B cell (primary cell): ENCODE measurements around the gene APLF. TPM values are rescaled to one million over a fixed set of nuclear protein-coding genes. Genes with fewer than 3 reads are reported as not detected.

Source experiments
- ATAC-seq: fragments of 200-7000 bp; cut with Tn5 transposase; one replicate; pipeline ENCODE4 v1.10.0; 2021; ENCODE audit warnings: low read depth, mild to moderate bottlenecking, moderate number of reproducible peaks, moderate library complexity
- CTCF ChIA-PET: fragments of 350-600 bp; sonication (Branson Sonifier 250); formaldehyde crosslinking; loops from one replicate; lab custom pipeline; 2021; ENCODE audit warnings: antibody characterized with exemption, inconsistent platforms; lab: Charles Lee
- POLR2A ChIA-PET: fragments of 350-600 bp; sonication (Branson Sonifier 250); formaldehyde crosslinking; loops from one replicate; lab custom pipeline; 2021; ENCODE audit warnings: antibody characterized with exemption; lab: Charles Lee
- DNase-seq: peaks from one replicate; pipeline ENCODE4 v3.0.0; 2013
- H2AFZ ChIP-seq: 2 replicates; pipeline ENCODE4 v1.6.1; 2012; ENCODE audit warnings: mild to moderate bottlenecking, low read depth, low read length; ENCODE audit not compliant: insufficient read depth, poor library complexity, severe bottlenecking
- H3K27ac ChIP-seq, 2 donors: 1 replicate in 1 of 2; 2 replicates in 1 of 2; pipeline ENCODE4 v1.5.1; 2012 to 2013; ENCODE audit warnings: low read length in 2 of 2, mild to moderate bottlenecking in 2 of 2, moderate library complexity in 1 of 2
- H3K27me3 ChIP-seq, 4 experiments: fragments of 200-600 bp in 1 of 4; sonication (generic) in 1 of 4; replicated peaks in 1 of 4; 1 replicate in 2 of 4; 2 replicates in 2 of 4; pipeline versions ENCODE4 v1.6.1 to v1.7.0; 2013 to 2016; ENCODE audit warnings: low read length in 3 of 4, mild to moderate bottlenecking in 2 of 4, mixed read lengths in 1 of 4, moderate library complexity in 1 of 4; ENCODE audit not compliant: insufficient read depth in 4 of 4, control insufficient read depth in 3 of 4; ENCODE audit errors: control extremely low read depth in 1 of 4
- H3K36me3 ChIP-seq, 2 experiments: replicated peaks in 1 of 2; 1 replicate in 1 of 2; 2 replicates in 1 of 2; pipeline versions ENCODE4 v1.6.1 to v1.7.1; 2013; ENCODE audit warnings: low read length in 1 of 2; ENCODE audit not compliant: insufficient read depth in 2 of 2, control insufficient read depth in 1 of 2; ENCODE audit errors: control extremely low read depth in 1 of 2, extremely low read depth in 1 of 2
- H3K4me1 ChIP-seq, 2 donors: fragments of 200-600 bp in 1 of 2; sonication (generic) in 1 of 2; 1 replicate in 1 of 2; 2 replicates in 1 of 2; pipeline versions ENCODE4 v1.5.1 to v1.6.1; 2013 to 2017; ENCODE audit warnings: low read length in 2 of 2; ENCODE audit not compliant: control insufficient read depth in 2 of 2, insufficient read depth in 2 of 2
- H3K4me2 ChIP-seq: replicated peaks from 2 replicates; pipeline ENCODE3; 2012; ENCODE audit warnings: mild to moderate bottlenecking, low read depth, low read length; ENCODE audit not compliant: poor library complexity, severe bottlenecking
- H3K4me3 ChIP-seq, 5 experiments: fragments of 200-600 bp in 1 of 5; sonication (generic) in 1 of 5; 1 replicate in 3 of 5; 2 replicates in 2 of 5; pipeline versions ENCODE4 v1.5.1 to v1.7.0; 2011 to 2016; ENCODE audit warnings: low read length in 4 of 5, mild to moderate bottlenecking in 4 of 5, low read depth in 2 of 5, control low read depth in 1 of 5, moderate library complexity in 1 of 5; ENCODE audit not compliant: insufficient read depth in 1 of 5; ENCODE audit errors: control extremely low read depth in 1 of 5, extremely low read depth in 1 of 5
- H3K79me2 ChIP-seq: fragments of 200-600 bp; sonication (generic); one replicate; pipeline ENCODE4 v1.6.0; 2016; ENCODE audit warnings: low read length; ENCODE audit not compliant: control insufficient read depth, insufficient read depth
- H3K9ac ChIP-seq: fragments of 200-600 bp; sonication (generic); 2 replicates; pipeline ENCODE4 v1.6.1; 2017; ENCODE audit warnings: mild to moderate bottlenecking, low read length, moderate library complexity
- H3K9me3 ChIP-seq, 3 donors: one replicate each; pipeline versions ENCODE4 v1.6.1 to v1.7.1; 2013; ENCODE audit warnings: low read length in 2 of 3; ENCODE audit not compliant: control insufficient read depth in 2 of 3, insufficient read depth in 1 of 3; ENCODE audit errors: control extremely low read depth in 1 of 3
- H4K20me1 ChIP-seq: 2 replicates; pipeline ENCODE4 v1.6.0; 2012; ENCODE audit warnings: mild to moderate bottlenecking, low read length; ENCODE audit not compliant: insufficient read depth, control insufficient read depth, poor library complexity, severe bottlenecking
- H3K27ac Mint-ChIP-seq: one replicate; pipeline ENCODE4 v1.8.0; 2021; ENCODE audit warnings: mixed read lengths
- H3K27me3 Mint-ChIP-seq: one replicate; pipeline ENCODE4 v1.8.0; 2021; ENCODE audit warnings: mixed read lengths
- H3K4me1 Mint-ChIP-seq: one replicate; pipeline ENCODE4 v1.8.0; 2021; ENCODE audit warnings: mixed read lengths
- H3K4me3 Mint-ChIP-seq: one replicate; pipeline ENCODE4 v1.8.0; 2021; ENCODE audit warnings: mixed read lengths
- H3K9me3 Mint-ChIP-seq: one replicate; pipeline ENCODE4 v1.8.0; 2022; ENCODE audit warnings: mixed read lengths; ENCODE audit not compliant: insufficient read depth
- EZH2 ChIP-seq: IDR thresholded peaks from 2 replicates; pipeline ENCODE4 v1.6.1; 2012; ENCODE audit warnings: borderline replicate concordance, low read depth, mild to moderate bottlenecking, moderate library complexity, low read length; ENCODE audit not compliant: insufficient read depth, poor library complexity, severe bottlenecking
- WGBS: methylation state at CpG from one replicate; pipeline ENCODE4 v1.1.5; 2013; ENCODE audit warnings: missing lambda C conversion rate; ENCODE audit not compliant: insufficient coverage; 5-methylcytosine and 5-hydroxymethylcytosine counted together
- intact Hi-C: fragments of 100-400 bp; cut with micrococcal nuclease; formaldehyde crosslinking; loops from one replicate; pipeline ENCODE4 v1.10.0; 2022
- polyA plus RNA-seq: library from polyadenylated mRNA; depleted of rRNA; stranded (reverse); fragments of >200 nt; gene quantifications from 2 replicates; pipeline ENCODE4 v1.2.3, GENCODE V29; 2012
- total RNA-seq, 2 donors: library from RNA; stranded (reverse); fragments of 120-200 nt in 1 of 2; gene quantifications; 1 replicate in 1 of 2; 2 replicates in 1 of 2; pipeline versions ENCODE4 v1.2.3 to v1.2.4, GENCODE V29; 2013 to 2022
- TF ChIP-seq, protein P1 (sequence below): fragments of 200-600 bp; IDR thresholded peaks from one replicate; pipeline ENCODE4 v1.8.0; 2022; ENCODE audit warnings: antibody characterized with exemption, mild to moderate bottlenecking

Gene APLF
- total and polyA plus RNA-seq, 2 donors (not counting 1 experiment from before 2014, with no cell fraction given): 1.3 to 6.3 TPM

- H3K27me3 ChIP-seq: no peaks in the 10 kb centered on the region
- Mint-ChIP-seq H3K9me3 (peaks cover 5% of the 10 kb centered on the region), H3K4me3 (no peak overlapping the region), H3K27me3 (no peaks in the 10 kb centered on the region), H3K4me1 (peaks cover 52% of the 10 kb centered on the region), H3K27ac (no peak overlapping the region)
- intact Hi-C loops: no loop called here
- no peak overlapping the region for H3K9ac ChIP-seq
- no peak overlapping the region for H2AFZ ChIP-seq
- no peak overlapping the region for H3K4me3 ChIP-seq
- H4K20me1 ChIP-seq: no peaks in the 10 kb centered on the region
- no peak for TF ChIP-seq EZH2
- TF ChIP-seq, protein P1, sequence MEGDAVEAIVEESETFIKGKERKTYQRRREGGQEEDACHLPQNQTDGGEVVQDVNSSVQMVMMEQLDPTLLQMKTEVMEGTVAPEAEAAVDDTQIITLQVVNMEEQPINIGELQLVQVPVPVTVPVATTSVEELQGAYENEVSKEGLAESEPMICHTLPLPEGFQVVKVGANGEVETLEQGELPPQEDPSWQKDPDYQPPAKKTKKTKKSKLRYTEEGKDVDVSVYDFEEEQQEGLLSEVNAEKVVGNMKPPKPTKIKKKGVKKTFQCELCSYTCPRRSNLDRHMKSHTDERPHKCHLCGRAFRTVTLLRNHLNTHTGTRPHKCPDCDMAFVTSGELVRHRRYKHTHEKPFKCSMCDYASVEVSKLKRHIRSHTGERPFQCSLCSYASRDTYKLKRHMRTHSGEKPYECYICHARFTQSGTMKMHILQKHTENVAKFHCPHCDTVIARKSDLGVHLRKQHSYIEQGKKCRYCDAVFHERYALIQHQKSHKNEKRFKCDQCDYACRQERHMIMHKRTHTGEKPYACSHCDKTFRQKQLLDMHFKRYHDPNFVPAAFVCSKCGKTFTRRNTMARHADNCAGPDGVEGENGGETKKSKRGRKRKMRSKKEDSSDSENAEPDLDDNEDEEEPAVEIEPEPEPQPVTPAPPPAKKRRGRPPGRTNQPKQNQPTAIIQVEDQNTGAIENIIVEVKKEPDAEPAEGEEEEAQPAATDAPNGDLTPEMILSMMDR: no peak
- CTCF ChIA-PET: interaction anchor here (0.7 kb wide), 1 partner anchor 8 kb away, joined by 5 read pairs; no protein-coding TSS in a partner anchor
- peaks cover 19 to 38% of the 10 kb centered on the region in 2 donors for H3K4me1 ChIP-seq
- ATAC-seq (no peak), DNase-seq (no peak)
- peaks cover 0 to 19% (median 2%) of the 10 kb centered on the region in 3 donors for H3K9me3 ChIP-seq
- H3K79me2 ChIP-seq: no peaks in the 10 kb centered on the region
- H3K4me2 ChIP-seq: no peak overlapping the region
- POLR2A ChIA-PET: no interaction called here
- 84% methylated on average over 14 of the region's 14 CpGs for WGBS
- no peak overlapping the region for H3K27ac ChIP-seq
- no peaks in the 10 kb centered on the region for H3K36me3 ChIP-seq
Observed at GRCh38 chr2:68432696-68433658, 34.4 kb upstream of the APLF start.

GRCh38 chr2:68434981-68435380, 32.4 kb upstream of the APLF start:
- no peak overlapping the region for H3K4me3 Mint-ChIP-seq
- intact Hi-C loops: no loop called here

More at GRCh38 chr2:68434981-68435380, 32.4 kb upstream of the APLF start:
- peaks cover 0 to 19% (median 2%) of the 10 kb centered on the region in 3 donors for H3K9me3 ChIP-seq
- H3K4me1 ChIP-seq: peaks cover 18 to 41% of the 10 kb centered on the region in 2 donors
- DNase-seq: no peak
- H4K20me1 ChIP-seq: no peaks in the 10 kb centered on the region
- no peaks in the 10 kb centered on the region for H3K27me3 ChIP-seq
- ChIA-PET POLR2A (no interaction called here), CTCF (interaction anchor here (0.6 kb wide), 1 partner anchor 1215 kb away, joined by 5 read pairs; no protein-coding TSS in a partner anchor)
- Mint-ChIP-seq H3K27me3 (no peaks in the 10 kb centered on the region), H3K9me3 (peaks cover 5% of the 10 kb centered on the region), H3K27ac (peak overlapping the region; percentile 3), H3K4me1 (peaks cover 50% of the 10 kb centered on the region)
- H2AFZ ChIP-seq: peak overlapping the region; percentile 17
- H3K27ac ChIP-seq: no peak overlapping the region
- H3K36me3 ChIP-seq: no peaks in the 10 kb centered on the region
- ATAC-seq: no peak
- H3K9ac ChIP-seq: no peak overlapping the region
- H3K79me2 ChIP-seq: peaks cover 2% of the 10 kb centered on the region
- H3K4me3 ChIP-seq: no peak overlapping the region
- TF ChIP-seq EZH2: no peak
- TF ChIP-seq, protein P1: no peak
- H3K4me2 ChIP-seq: no peak overlapping the region
